Heart left ventricle (tissue), 13 donors: Measurements from ENCODE around the gene KCNJ1.

Source experiments
- POLR2A ChIP-seq, 2 donors: fragments of 450-650 bp; IDR thresholded peaks; one replicate each; pipeline ENCODE4 v1.6.1; 2017; ENCODE audit warnings: antibody characterized with exemption in 2 of 2, mild to moderate bottlenecking in 2 of 2, moderate library complexity in 2 of 2
- TF ChIP-seq, protein P1 (sequence below), 12 donors: fragments of 200-600 bp; sonication (generic) in 4 of 12; IDR thresholded peaks; one replicate each; pipeline versions ENCODE4 v1.5.0 to v1.8.0; 2018 to 2022; ENCODE audit warnings: antibody characterized with exemption in 12 of 12, mild to moderate bottlenecking in 5 of 12
- donor health status: ischemic (EF 13 %, LVEDD 7.1; RV severe dilation, severe dysfunction).
- donor health status: DM: no; HTN: yes; CAD: no.
- donor health status: DM: no; HTN: no; CAD: no.
- donor health status: ischemic (EF 25% LVEDD 6.9; RV normal size, moderate dysfunction).
- donor health status: ischemic (EF 25% LVEDD 5.7; RV mildly dilated, moderate dysfunction).
- donor health status: ischemic (EF 35%, LVEDD 5.7; RV mildly dilated, moderate dysfunction).
- donor health status: nonischemic (EF 11% LVEDD 7.7; RV severe dilation, severe dysfunction).
- donor health status: DM: yes; HTN: yes; CAD: no.
- donor health status: PGD.
- donor health status: ischemic (EF 29% LVEDD 5.4; RV normal size, mild dysfunction).
- donor health status: nonischemic (EF 23%, LVEDD 6.1; RV moderate dilation, normal function).

DNA sequence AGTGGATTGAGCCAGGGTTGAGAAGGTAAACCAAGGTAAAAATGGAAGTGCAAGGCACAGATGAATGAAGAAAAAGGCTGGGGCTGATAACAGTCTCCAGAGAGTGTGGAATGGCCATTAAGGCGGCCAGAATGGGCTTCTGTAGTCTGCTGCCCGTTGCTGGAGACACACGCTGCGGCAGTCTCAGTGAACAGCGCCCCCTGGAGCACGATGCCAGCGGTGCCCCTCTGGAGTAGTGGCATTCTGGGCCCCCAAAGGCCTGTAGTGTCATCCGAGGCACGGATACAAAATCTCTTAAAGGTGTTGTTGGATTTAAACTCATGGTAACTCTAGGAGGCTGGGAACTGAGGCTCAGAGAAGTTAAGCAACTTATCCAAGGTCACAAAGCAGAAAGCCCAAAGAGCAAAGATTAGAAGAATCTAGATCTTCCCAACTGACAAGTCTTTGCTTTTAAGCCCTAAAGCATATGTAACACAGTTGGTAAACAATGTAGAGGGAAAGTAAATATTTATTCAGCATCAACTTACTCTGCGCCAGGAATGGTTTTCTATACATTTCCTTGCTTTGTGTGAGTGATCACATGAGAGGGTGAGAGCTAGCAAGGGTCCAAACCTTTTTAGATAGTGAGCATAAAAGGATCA lies 18.2 kb downstream of the KCNJ1 start:
- TF ChIP-seq, protein P1, sequence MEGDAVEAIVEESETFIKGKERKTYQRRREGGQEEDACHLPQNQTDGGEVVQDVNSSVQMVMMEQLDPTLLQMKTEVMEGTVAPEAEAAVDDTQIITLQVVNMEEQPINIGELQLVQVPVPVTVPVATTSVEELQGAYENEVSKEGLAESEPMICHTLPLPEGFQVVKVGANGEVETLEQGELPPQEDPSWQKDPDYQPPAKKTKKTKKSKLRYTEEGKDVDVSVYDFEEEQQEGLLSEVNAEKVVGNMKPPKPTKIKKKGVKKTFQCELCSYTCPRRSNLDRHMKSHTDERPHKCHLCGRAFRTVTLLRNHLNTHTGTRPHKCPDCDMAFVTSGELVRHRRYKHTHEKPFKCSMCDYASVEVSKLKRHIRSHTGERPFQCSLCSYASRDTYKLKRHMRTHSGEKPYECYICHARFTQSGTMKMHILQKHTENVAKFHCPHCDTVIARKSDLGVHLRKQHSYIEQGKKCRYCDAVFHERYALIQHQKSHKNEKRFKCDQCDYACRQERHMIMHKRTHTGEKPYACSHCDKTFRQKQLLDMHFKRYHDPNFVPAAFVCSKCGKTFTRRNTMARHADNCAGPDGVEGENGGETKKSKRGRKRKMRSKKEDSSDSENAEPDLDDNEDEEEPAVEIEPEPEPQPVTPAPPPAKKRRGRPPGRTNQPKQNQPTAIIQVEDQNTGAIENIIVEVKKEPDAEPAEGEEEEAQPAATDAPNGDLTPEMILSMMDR (IDR thresholded peaks at IDR 0.05): peak; percentile 44 to 81 (median 68)
- no peak for TF ChIP-seq POLR2A (IDR thresholded peaks at IDR 0.05)
